Measurements from ENCODE around the gene SLC35F6.

SLC35F6 gene

GRCh38 chr2:26738481-26738880 lies 25.6 kb upstream of the SLC35F6 start:
- no peak for TF ChIP-seq EZH2phosphoT487 (IDR thresholded peaks at IDR 0.05; ENCODE audit: low read length)
- TF ChIP-seq CTCF (IDR thresholded peaks at IDR 0.05; ENCODE audit: low read length): no peak
- no peak for TF ChIP-seq EZH2 (optimal IDR thresholded peaks at IDR 0.05; ENCODE audit: low read depth, low read length)
- Histone ChIP-seq H3K4me1 (ENCODE audit: low read length) (no peaks in the 10 kb centered on the region), H4K20me1 (ENCODE audit: insufficient read depth, low read length) (no peaks in the 10 kb centered on the region), H3K9ac (ENCODE audit: low read length) (no peak overlapping the region), H3K36me3 (replicated peaks; ENCODE audit: insufficient read depth, low read length) (no peaks in the 10 kb centered on the region), H3K4me3 (ENCODE audit: low read length) (no peak overlapping the region), H3K9me3 (replicated peaks; ENCODE audit: insufficient read depth, low read length) (no peaks in the 10 kb centered on the region), H3K27me3 (replicated peaks; ENCODE audit: insufficient read depth, low read length) (peaks cover 67% of the 10 kb centered on the region), H3K79me2 (ENCODE audit: low read length) (no peaks in the 10 kb centered on the region), H3K4me2 (ENCODE audit: low read depth, low read length) (no peak overlapping the region), H2AFZ (ENCODE audit: low read length) (no peak overlapping the region), H3F3A (ENCODE audit: insufficient read depth, low read length) (no peaks in the 10 kb centered on the region), H3K9me2 (replicated peaks; ENCODE audit: insufficient read depth, low read length) (no peaks in the 10 kb centered on the region), H3K27ac (ENCODE audit: low read length) (no peak overlapping the region)
- DNase-seq: no peak

GRCh38 chr2:26739514-26739913 lies 24.6 kb upstream of the SLC35F6 start:
- H3K27ac ChIP-seq (ENCODE audit: low read length): no peak overlapping the region
- no peak overlapping the region for H3K4me3 ChIP-seq (ENCODE audit: low read length)
- H3K9ac ChIP-seq (ENCODE audit: low read length): no peak overlapping the region
- no peaks in the 10 kb centered on the region for H3K9me2 ChIP-seq (replicated peaks; ENCODE audit: insufficient read depth, low read length)
- peaks cover 69% of the 10 kb centered on the region for H3K27me3 ChIP-seq (replicated peaks; ENCODE audit: insufficient read depth, low read length)
- H3K9me3 ChIP-seq (replicated peaks; ENCODE audit: insufficient read depth, low read length): no peaks in the 10 kb centered on the region
- H3K79me2 ChIP-seq (ENCODE audit: low read length): no peaks in the 10 kb centered on the region
- H4K20me1 ChIP-seq (ENCODE audit: insufficient read depth, low read length): no peaks in the 10 kb centered on the region
- no peaks in the 10 kb centered on the region for H3K36me3 ChIP-seq (replicated peaks; ENCODE audit: insufficient read depth, low read length)
- H2AFZ ChIP-seq (ENCODE audit: low read length): no peak overlapping the region
- H3K4me1 ChIP-seq (ENCODE audit: low read length): no peaks in the 10 kb centered on the region
- no peak overlapping the region for H3K4me2 ChIP-seq (ENCODE audit: low read depth, low read length)
- DNase-seq: no peak
- no peaks in the 10 kb centered on the region for H3F3A ChIP-seq (ENCODE audit: insufficient read depth, low read length)
- no peak for TF ChIP-seq CTCF (IDR thresholded peaks at IDR 0.05; ENCODE audit: low read length)
- TF ChIP-seq EZH2phosphoT487 (IDR thresholded peaks at IDR 0.05; ENCODE audit: low read length): no peak
- no peak for TF ChIP-seq EZH2 (optimal IDR thresholded peaks at IDR 0.05; ENCODE audit: low read depth, low read length)

GRCh38 chr2:26740346-26740745 lies 23.7 kb upstream of the SLC35F6 start:
- H3K4me2 ChIP-seq (ENCODE audit: low read depth, low read length): no peak overlapping the region
- TF ChIP-seq EZH2 (optimal IDR thresholded peaks at IDR 0.05; ENCODE audit: low read depth, low read length) (no peak), EZH2phosphoT487 (IDR thresholded peaks at IDR 0.05; ENCODE audit: low read length) (no peak), CTCF (IDR thresholded peaks at IDR 0.05; ENCODE audit: low read length) (no peak)
- H3K27me3 ChIP-seq (replicated peaks; ENCODE audit: insufficient read depth, low read length): peaks cover 75% of the 10 kb centered on the region
- H3K9ac ChIP-seq (ENCODE audit: low read length): no peak overlapping the region
- H2AFZ ChIP-seq (ENCODE audit: low read length): no peak overlapping the region
- H3K36me3 ChIP-seq (replicated peaks; ENCODE audit: insufficient read depth, low read length): no peaks in the 10 kb centered on the region
- H3K9me3 ChIP-seq (replicated peaks; ENCODE audit: insufficient read depth, low read length): no peaks in the 10 kb centered on the region
- no peak for DNase-seq
- H4K20me1 ChIP-seq (ENCODE audit: insufficient read depth, low read length): no peaks in the 10 kb centered on the region
- H3K4me1 ChIP-seq (ENCODE audit: low read length): no peaks in the 10 kb centered on the region
- no peaks in the 10 kb centered on the region for H3K9me2 ChIP-seq (replicated peaks; ENCODE audit: insufficient read depth, low read length)
- no peak overlapping the region for H3K27ac ChIP-seq (ENCODE audit: low read length)
- H3K4me3 ChIP-seq (ENCODE audit: low read length): no peak overlapping the region
- H3K79me2 ChIP-seq (ENCODE audit: low read length): no peaks in the 10 kb centered on the region
- no peaks in the 10 kb centered on the region for H3F3A ChIP-seq (ENCODE audit: insufficient read depth, low read length)

Measured in MM.1S (cell line).